ENCODE data around the gene GPR152. TPM values are rescaled to one million over a fixed set of nuclear protein-coding genes. Genes with fewer than 3 reads are reported as not detected.

GPR152 gene
- total and polyA plus RNA-seq, 2 of the 8 experiments (the other 6 are each of a cell fraction or from before 2014, with no cell fraction given): not detected

DNA sequence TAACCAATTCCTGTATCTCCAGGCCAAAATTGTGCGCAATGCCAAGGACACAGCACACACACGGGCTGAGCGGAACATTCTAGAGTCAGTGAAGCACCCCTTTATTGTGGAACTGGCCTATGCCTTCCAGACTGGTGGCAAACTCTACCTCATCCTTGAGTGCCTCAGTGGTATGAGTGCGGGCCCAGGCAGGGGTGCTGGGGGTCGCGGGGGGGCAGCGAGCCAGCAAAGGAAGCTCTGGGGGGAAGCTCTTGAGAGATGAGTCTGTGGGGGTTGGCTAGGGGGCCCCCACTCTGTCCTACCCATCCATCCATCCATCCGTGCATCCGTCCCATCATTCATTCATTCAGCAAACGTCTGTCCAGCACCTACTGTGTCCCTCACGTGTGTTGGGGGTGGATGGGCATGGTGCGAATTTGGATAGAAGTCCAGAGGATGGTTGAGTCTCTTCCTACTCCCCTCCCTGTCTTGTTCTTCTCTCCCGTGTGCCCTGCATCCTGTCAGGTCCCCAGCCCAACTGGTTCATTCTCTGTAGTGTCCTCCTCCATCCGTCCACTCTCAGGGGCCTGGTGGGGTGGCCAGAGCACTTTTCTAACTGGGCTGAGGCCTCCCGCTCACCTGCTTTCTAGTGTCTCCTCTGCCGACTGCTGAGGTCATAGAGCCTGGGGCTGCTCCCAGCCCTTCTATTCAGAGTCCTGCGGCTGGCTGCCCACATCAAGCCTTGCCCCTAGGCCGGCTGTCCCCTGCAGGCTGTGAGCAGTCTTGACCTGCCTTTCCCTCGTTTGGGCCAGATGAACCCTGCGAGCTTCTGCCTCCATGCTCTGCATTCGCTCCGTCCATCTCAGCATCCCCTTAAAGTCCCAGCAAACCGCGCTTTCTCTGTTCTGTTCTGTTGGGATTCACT, 20.9 kb downstream of the GPR152 start (continued):
- no peak for TF ChIP-seq TBP (IDR thresholded peaks at IDR 0.05; ENCODE audit: low read depth, low read length)
- TF ChIP-seq SIX5 (IDR thresholded peaks at IDR 0.05; ENCODE audit: low read depth, low read length): no peak
- no peak for TF ChIP-seq SP4 (IDR thresholded peaks at IDR 0.05; ENCODE audit: low read length)
- TF ChIP-seq KDM4A (IDR thresholded peaks at IDR 0.05; ENCODE audit: low read depth, low read length, severe bottlenecking): no peak
- TF ChIP-seq KDM5A (IDR thresholded peaks at IDR 0.05; ENCODE audit: low read length): no peak
- TF ChIP-seq ZNF274 (IDR thresholded peaks at IDR 0.05; ENCODE audit: borderline replicate concordance, extremely low read depth, low read length): no peak

All from H1 (cell line).